H9 (cell line): Measurements from ENCODE around the gene TM6SF1. TPM values are rescaled to one million over a fixed set of nuclear protein-coding genes. Genes with fewer than 3 reads are reported as not detected.

Experiments
- DNase-seq: peaks from one replicate; pipeline ENCODE4 v3.0.0-alpha.2; 2017
- H2AFZ ChIP-seq: one replicate; pipeline ENCODE4 v1.6.1; 2013; ENCODE audit warnings: mild to moderate bottlenecking, low read length, control low read depth, moderate library complexity
- H2AK5ac ChIP-seq: 2 replicates; pipeline ENCODE4 v1.6.1; 2013; ENCODE audit warnings: low read length, control low read depth, mixed read lengths; ENCODE audit not compliant: insufficient read length
- H2BK120ac ChIP-seq: one replicate; pipeline ENCODE4 v1.6.1; 2013; ENCODE audit warnings: low read depth, mild to moderate bottlenecking, low read length, control low read depth, inconsistent platforms; ENCODE audit not compliant: poor library complexity, severe bottlenecking
- H2BK12ac ChIP-seq: 2 replicates; pipeline ENCODE4 v1.6.1; 2013; ENCODE audit warnings: low read length, control low read depth, mixed read lengths, low read depth; ENCODE audit not compliant: insufficient read length
- H2BK15ac ChIP-seq: 2 replicates; pipeline ENCODE4 v1.6.1; 2013; ENCODE audit warnings: low read depth, low read length, control low read depth
- H2BK20ac ChIP-seq: one replicate; pipeline ENCODE4 v1.6.1; 2013; ENCODE audit warnings: low read depth, mild to moderate bottlenecking, low read length, control low read depth, inconsistent platforms; ENCODE audit not compliant: poor library complexity, severe bottlenecking
- H2BK5ac ChIP-seq: 2 replicates; pipeline ENCODE4 v1.6.1; 2013; ENCODE audit warnings: low read length, control low read depth, mixed read lengths; ENCODE audit not compliant: insufficient read length
- H3K14ac ChIP-seq: 2 replicates; pipeline ENCODE4 v1.6.1; 2013; ENCODE audit warnings: low read length, control low read depth; ENCODE audit not compliant: insufficient read depth
- H3K18ac ChIP-seq: 2 replicates; pipeline ENCODE4 v1.6.1; 2013; ENCODE audit warnings: low read depth, mild to moderate bottlenecking, mixed read lengths, low read length, control low read depth; ENCODE audit not compliant: insufficient read length
- H3K23ac ChIP-seq: 2 replicates; pipeline ENCODE4 v1.6.1; 2013; ENCODE audit warnings: low read length, control low read depth, mixed read lengths, low read depth; ENCODE audit not compliant: insufficient read length
- H3K23me2 ChIP-seq: 2 replicates; pipeline ENCODE4 v1.6.1; 2013; ENCODE audit warnings: low read depth, mild to moderate bottlenecking, mixed read lengths, low read length, control low read depth; ENCODE audit not compliant: insufficient read length, poor library complexity, severe bottlenecking
- H3K27ac ChIP-seq: 2 replicates; pipeline ENCODE4 v1.5.1; 2013; ENCODE audit warnings: low read length, control low read depth, mixed read lengths, low read depth; ENCODE audit not compliant: insufficient read length
- H3K27me3 ChIP-seq: 2 replicates; pipeline ENCODE4 v1.6.1; 2013; ENCODE audit warnings: low read length, control low read depth, inconsistent platforms; ENCODE audit not compliant: insufficient read depth
- H3K4ac ChIP-seq: 2 replicates; pipeline ENCODE4 v1.6.1; 2013; ENCODE audit warnings: low read depth, mild to moderate bottlenecking, control low read depth, inconsistent platforms, low read length, moderate library complexity
- H3K4me1 ChIP-seq: 2 replicates; pipeline ENCODE4 v1.6.1; 2013; ENCODE audit warnings: low read length, control low read depth, inconsistent platforms; ENCODE audit not compliant: insufficient read depth
- H3K4me2 ChIP-seq: 2 replicates; pipeline ENCODE4 v1.6.1; 2013; ENCODE audit warnings: low read length, control low read depth, mixed read lengths; ENCODE audit not compliant: insufficient read length, insufficient read depth
- H3K56ac ChIP-seq: 2 replicates; pipeline ENCODE4 v1.6.1; 2013; ENCODE audit warnings: low read depth, mild to moderate bottlenecking, mixed read lengths, low read length, control low read depth; ENCODE audit not compliant: insufficient read length
- H3K79me1 ChIP-seq: 2 replicates; pipeline ENCODE4 v1.6.1; 2013; ENCODE audit warnings: low read depth, mild to moderate bottlenecking, moderate library complexity, low read length, control low read depth, inconsistent platforms; ENCODE audit not compliant: insufficient read depth, poor library complexity, severe bottlenecking
- H3K79me2 ChIP-seq: 2 replicates; pipeline ENCODE4 v1.6.1; 2013; ENCODE audit warnings: low read length, control low read depth, inconsistent platforms; ENCODE audit not compliant: insufficient read depth
- H3K9ac ChIP-seq: 2 replicates; pipeline ENCODE4 v1.6.1; 2013; ENCODE audit warnings: low read length, control low read depth, mixed read lengths; ENCODE audit not compliant: insufficient read length; ENCODE audit errors: extremely low read depth
- H3K9me3 ChIP-seq: one replicate; pipeline ENCODE4 v1.6.1; 2013; ENCODE audit warnings: low read depth, low read length, inconsistent platforms; ENCODE audit not compliant: control insufficient read depth
- H3T11ph ChIP-seq: one replicate; pipeline ENCODE4 v1.6.1; 2013; ENCODE audit warnings: mild to moderate bottlenecking, low read length, control low read depth, inconsistent platforms
- H4K20me1 ChIP-seq: one replicate; pipeline ENCODE4 v1.6.1; 2013; ENCODE audit not compliant: control insufficient read depth, insufficient read length, insufficient read depth
- H4K5ac ChIP-seq: 2 replicates; pipeline ENCODE4 v1.6.1; 2013; ENCODE audit warnings: low read depth, mild to moderate bottlenecking, mixed read lengths, low read length, control low read depth; ENCODE audit not compliant: insufficient read length
- H4K8ac ChIP-seq: replicated peaks from 2 replicates; pipeline ENCODE4 v1.6.1; 2013; ENCODE audit warnings: low read length, control low read depth, mixed read lengths, low read depth; ENCODE audit not compliant: insufficient read length
- H4K91ac ChIP-seq: 2 replicates; pipeline ENCODE4 v1.6.1; 2013; ENCODE audit warnings: low read depth, mild to moderate bottlenecking, moderate library complexity, mixed read lengths, low read length, control low read depth; ENCODE audit not compliant: insufficient read length
- H3K27ac Mint-ChIP-seq, 3 experiments: 2 replicates in 2 of 3; 3 replicates in 1 of 3; pipeline ENCODE4 v1.8.0; 2020 to 2021; ENCODE audit warnings: mixed read lengths in 3 of 3, mild to moderate bottlenecking in 1 of 3, moderate library complexity in 1 of 3
- H3K27me3 Mint-ChIP-seq: 2 replicates; pipeline ENCODE4 v1.8.0; 2021; ENCODE audit warnings: low read depth, mild to moderate bottlenecking, moderate library complexity, mixed read lengths
- H3K36me3 Mint-ChIP-seq, 3 experiments: 2 replicates in 2 of 3; 3 replicates in 1 of 3; pipeline ENCODE4 v1.8.0; 2020 to 2021; ENCODE audit warnings: low read depth in 3 of 3, mixed read lengths in 3 of 3; ENCODE audit not compliant: insufficient read depth in 1 of 3
- H3K4me1 Mint-ChIP-seq, 2 experiments: 2 replicates each; pipeline ENCODE4 v1.8.0; 2020; ENCODE audit warnings: mixed read lengths in 2 of 2
- H3K4me3 Mint-ChIP-seq, 2 experiments: 2 replicates in 1 of 2; 3 replicates in 1 of 2; pipeline ENCODE4 v1.8.0; 2020 to 2021; ENCODE audit warnings: mild to moderate bottlenecking in 2 of 2, mixed read lengths in 2 of 2, moderate library complexity in 1 of 2
- H3K9me3 Mint-ChIP-seq, 2 experiments: 2 replicates in 1 of 2; 3 replicates in 1 of 2; pipeline ENCODE4 v1.8.0; 2020; ENCODE audit warnings: mild to moderate bottlenecking in 2 of 2, mixed read lengths in 2 of 2, moderate library complexity in 1 of 2
- CTCF ChIP-seq: fragments of 200-600 bp; sonication (generic); conservative IDR thresholded peaks from 3 replicates; pipeline ENCODE4 v1.8.0; 2021; ENCODE audit warnings: antibody characterized with exemption, mild to moderate bottlenecking
- WGBS: extraction: QIAGEN DNeasy Blood & Tissue Kit; methylation state at CpG from one replicate; pipeline ENCODE4 v1.1.7; 2013; ENCODE audit warnings: missing lambda C conversion rate, low lambda C conversion rate, mixed read lengths; ENCODE audit not compliant: insufficient read length; ENCODE audit errors: extremely low coverage; 5-methylcytosine and 5-hydroxymethylcytosine counted together
- total RNA-seq: library from RNA; stranded (reverse); gene quantifications from 2 replicates; pipeline ENCODE4 v1.2.1, GENCODE V29; 2021

The TM6SF1 gene
- total RNA-seq, 1 experiment from 2014 or later: 0.96 TPM

GRCh38 chr15:83082730-83083386, 24.6 kb upstream of the TM6SF1 start:
- H4K91ac ChIP-seq: no peak overlapping the region
- H3K79me1 ChIP-seq: no peaks in the 10 kb centered on the region
- no peaks in the 10 kb centered on the region for H3K4me1 ChIP-seq
- H3K27ac ChIP-seq: no peak overlapping the region
- H2AFZ ChIP-seq: no peak overlapping the region
- no peaks in the 10 kb centered on the region for H3K27me3 ChIP-seq
- no peak overlapping the region for H2BK15ac ChIP-seq
- H3K4me3 Mint-ChIP-seq: no peak overlapping the region
- H3K4me2 ChIP-seq: no peak overlapping the region
- no peak overlapping the region for H3K14ac ChIP-seq
- no peak overlapping the region for H2BK20ac ChIP-seq
- H2BK120ac ChIP-seq: no peak overlapping the region
- peaks cover 5 to 8% of the 10 kb centered on the region in 2 experiments for H3K4me1 Mint-ChIP-seq
- no peak overlapping the region for H3K18ac ChIP-seq
- no peaks in the 10 kb centered on the region for H3K36me3 Mint-ChIP-seq
- H3K27ac Mint-ChIP-seq: no peak overlapping the region; a peak in 1 of 7 replicates
- H4K20me1 ChIP-seq: no peaks in the 10 kb centered on the region
- no peak overlapping the region for H2AK5ac ChIP-seq
- no peak overlapping the region for H3K23ac ChIP-seq
- TF ChIP-seq CTCF: no peak
- H3T11ph ChIP-seq: no peak overlapping the region
- H3K9me3 ChIP-seq: no peaks in the 10 kb centered on the region
- no peak overlapping the region for H4K5ac ChIP-seq
- no peak overlapping the region for H3K56ac ChIP-seq
- no peaks in the 10 kb centered on the region for H3K23me2 ChIP-seq
- no peaks in the 10 kb centered on the region for H3K79me2 ChIP-seq
- DNase-seq: no peak
- H4K8ac ChIP-seq: no peak overlapping the region
- no peaks in the 10 kb centered on the region for H3K9me3 Mint-ChIP-seq
- no peak overlapping the region for H2BK12ac ChIP-seq
- H3K27me3 Mint-ChIP-seq: peaks cover 15% of the 10 kb centered on the region
- no peak overlapping the region for H3K4ac ChIP-seq
- no peak overlapping the region for H2BK5ac ChIP-seq
- WGBS: no CpG with 5 or more reads among the region's 5 CpGs
- H3K9ac ChIP-seq: no peak overlapping the region
